Panc1 (cell line): Measurements from ENCODE around the gene RIPK1.

ENCODE experiments used
- CTCF ChIP-seq: fragments of 450-650 bp; IDR thresholded peaks from 2 replicates; pipeline ENCODE4 v1.5.1; 2017; ENCODE audit warnings: mild to moderate bottlenecking
- POLR2AphosphoS5 ChIP-seq: IDR thresholded peaks from 2 replicates; pipeline ENCODE4 v1.6.1; 2012; ENCODE audit warnings: mild to moderate bottlenecking, low read depth, low read length, moderate library complexity
- REST ChIP-seq, 2 experiments: IDR thresholded peaks; 2 replicates each; pipeline ENCODE4 v1.6.1; 2011 to 2012; ENCODE audit warnings: low read depth in 2 of 2, control low read depth in 1 of 2, low read length in 1 of 2, mild to moderate bottlenecking in 1 of 2, moderate library complexity in 1 of 2; ENCODE audit not compliant: insufficient read depth in 1 of 2

GRCh38 chr6:3019065-3019464 is 49.2 kb upstream of the RIPK1 start:
- no peak for TF ChIP-seq CTCF
- no peak for TF ChIP-seq POLR2AphosphoS5
- no peak for TF ChIP-seq REST (IDR thresholded peaks at IDR 0.05; ENCODE audit: insufficient read depth in 1 of 2, low read depth in 2 of 2, low read length in 1 of 2)
